ENCODE measurements around the gene ZNF185.

The ZNF185 gene

GRCh38 chrX:152928761-152929400 lies 31.0 kb downstream of the ZNF185 start:
- Histone ChIP-seq H3K4me1 (ENCODE audit: control insufficient read depth in 5 of 5, insufficient read depth in 5 of 5, low read length in 5 of 5) (no peaks in the 10 kb centered on the region), H3K9ac (ENCODE audit: low read length in 5 of 5) (no peak overlapping the region), H3K27ac (ENCODE audit: low read depth, low read length) (no peak overlapping the region), H3K9me3 (ENCODE audit: control insufficient read depth in 5 of 5, low read length in 5 of 5) (no peaks in the 10 kb centered on the region), H3K27me3 (ENCODE audit: control insufficient read depth in 5 of 5, insufficient read depth in 4 of 5, low read length in 5 of 5) (peaks cover 0 to 43% (median 39%) of the 10 kb centered on the region in 5 donors), H3K4me3 (ENCODE audit: low read depth in 1 of 5, low read length in 5 of 5) (no peak overlapping the region), H3K36me3 (ENCODE audit: control insufficient read depth in 5 of 5, insufficient read depth in 5 of 5, low read length in 5 of 5) (peaks cover 0 to 5% (median 0%) of the 10 kb centered on the region in 5 donors)

GRCh38 chrX:152929898-152930297 lies 32.0 kb downstream of the ZNF185 start:
- H3K27me3 ChIP-seq (ENCODE audit: control insufficient read depth in 5 of 5, insufficient read depth in 4 of 5, low read length in 5 of 5) = peaks cover 0 to 44% (median 39%) of the 10 kb centered on the region in 5 donors
- H3K27ac ChIP-seq (ENCODE audit: low read depth, low read length) = no peak overlapping the region
- no peak overlapping the region for H3K9ac ChIP-seq (ENCODE audit: low read length in 5 of 5)

GRCh38 chrX:152930516-152930915 lies 32.6 kb downstream of the ZNF185 start:
- H3K27me3 ChIP-seq (ENCODE audit: control insufficient read depth in 5 of 5, insufficient read depth in 4 of 5, low read length in 5 of 5) = peaks cover 0 to 46% (median 39%) of the 10 kb centered on the region in 5 donors
- H3K4me3 ChIP-seq (ENCODE audit: low read depth in 1 of 5, low read length in 5 of 5) = no peak overlapping the region
- H3K4me1 ChIP-seq (ENCODE audit: control insufficient read depth in 5 of 5, insufficient read depth in 5 of 5, low read length in 5 of 5) = no peaks in the 10 kb centered on the region
- H3K36me3 ChIP-seq (ENCODE audit: control insufficient read depth in 5 of 5, insufficient read depth in 5 of 5, low read length in 5 of 5) = peaks cover 0 to 5% (median 0%) of the 10 kb centered on the region in 5 donors
- H3K9me3 ChIP-seq (ENCODE audit: control insufficient read depth in 5 of 5, low read length in 5 of 5) = no peaks in the 10 kb centered on the region
- H3K9ac ChIP-seq (ENCODE audit: low read length in 5 of 5) = no peak overlapping the region
- H3K27ac ChIP-seq (ENCODE audit: low read depth, low read length) = no peak overlapping the region

More at GRCh38 chrX:152929898-152930297, 32.0 kb downstream of the ZNF185 start:
- Histone ChIP-seq H3K36me3 (ENCODE audit: control insufficient read depth in 5 of 5, insufficient read depth in 5 of 5, low read length in 5 of 5) (peaks cover 0 to 5% (median 0%) of the 10 kb centered on the region in 5 donors), H3K4me3 (ENCODE audit: low read depth in 1 of 5, low read length in 5 of 5) (no peak overlapping the region), H3K4me1 (ENCODE audit: control insufficient read depth in 5 of 5, insufficient read depth in 5 of 5, low read length in 5 of 5) (no peaks in the 10 kb centered on the region), H3K9me3 (ENCODE audit: control insufficient read depth in 5 of 5, low read length in 5 of 5) (no peaks in the 10 kb centered on the region)

DNA sequence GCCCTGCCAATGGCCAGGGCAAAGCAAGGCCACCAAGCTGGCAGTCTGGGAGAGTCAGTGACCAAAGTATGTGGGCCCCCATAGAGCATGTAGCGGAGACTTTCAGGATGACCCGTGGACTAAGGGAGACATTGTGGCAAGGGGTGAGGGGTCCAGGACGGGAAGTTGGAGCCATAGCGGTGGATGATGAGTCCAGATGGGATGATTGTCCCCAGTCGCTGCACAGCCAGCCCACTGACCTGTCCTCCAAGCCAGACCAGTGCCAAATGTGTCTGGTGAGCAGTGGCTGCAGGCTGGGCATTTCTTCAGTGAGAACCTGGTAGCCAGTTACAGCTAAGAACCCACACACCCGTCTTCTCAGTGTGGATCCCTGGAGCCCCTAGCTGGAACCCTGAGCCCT lies 34.3 kb downstream of the ZNF185 start:
- no peak overlapping the region for H3K9ac ChIP-seq (ENCODE audit: low read length in 5 of 5)
- H3K4me1 ChIP-seq (ENCODE audit: control insufficient read depth in 5 of 5, insufficient read depth in 5 of 5, low read length in 5 of 5) = no peaks in the 10 kb centered on the region
- no peak overlapping the region for H3K4me3 ChIP-seq (ENCODE audit: low read depth in 1 of 5, low read length in 5 of 5)
- H3K27me3 ChIP-seq (ENCODE audit: control insufficient read depth in 5 of 5, insufficient read depth in 4 of 5, low read length in 5 of 5) = peaks cover 5 to 57% (median 37%) of the 10 kb centered on the region in 5 donors
- H3K27ac ChIP-seq (ENCODE audit: low read depth, low read length) = no peak overlapping the region
- H3K36me3 ChIP-seq (ENCODE audit: control insufficient read depth in 5 of 5, insufficient read depth in 5 of 5, low read length in 5 of 5) = peaks cover 0 to 5% (median 0%) of the 10 kb centered on the region in 5 donors
- no peaks in the 10 kb centered on the region for H3K9me3 ChIP-seq (ENCODE audit: control insufficient read depth in 5 of 5, low read length in 5 of 5)

DNA sequence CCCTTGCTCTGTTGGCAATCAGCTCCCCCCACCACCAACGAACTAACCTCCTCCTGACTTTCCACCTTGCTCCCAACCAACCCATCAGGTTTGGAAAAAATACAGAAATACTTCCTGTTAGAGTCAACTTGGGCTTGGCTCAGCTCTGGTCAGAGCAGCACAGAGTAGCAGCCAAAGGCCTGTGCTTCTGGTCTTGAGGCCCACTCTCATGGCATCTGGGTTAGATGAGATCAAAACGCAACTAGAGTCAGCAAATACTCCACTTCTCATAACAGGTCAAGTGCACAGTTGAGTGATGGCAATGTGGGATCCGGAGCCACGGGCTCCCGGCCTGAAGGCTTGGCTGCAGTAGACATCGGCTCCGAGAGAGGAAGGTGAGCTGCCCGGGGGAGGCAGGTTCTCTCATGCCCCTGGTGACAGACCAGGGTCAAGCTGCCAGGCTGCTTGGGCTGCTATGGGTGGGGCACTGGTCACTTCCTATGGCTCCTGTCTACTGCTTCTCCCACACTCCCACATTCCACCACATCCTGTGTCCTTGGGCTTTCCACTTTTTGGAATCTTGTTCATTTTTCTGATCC lies 34.8 kb downstream of the ZNF185 start:
- Histone ChIP-seq H3K4me1 (ENCODE audit: control insufficient read depth in 5 of 5, insufficient read depth in 5 of 5, low read length in 5 of 5) (no peaks in the 10 kb centered on the region), H3K9ac (ENCODE audit: low read length in 5 of 5) (no peak overlapping the region), H3K27ac (ENCODE audit: low read depth, low read length) (no peak overlapping the region), H3K4me3 (ENCODE audit: low read depth in 1 of 5, low read length in 5 of 5) (no peak overlapping the region), H3K36me3 (ENCODE audit: control insufficient read depth in 5 of 5, insufficient read depth in 5 of 5, low read length in 5 of 5) (peaks cover 0 to 5% (median 0%) of the 10 kb centered on the region in 5 donors), H3K27me3 (ENCODE audit: control insufficient read depth in 5 of 5, insufficient read depth in 4 of 5, low read length in 5 of 5) (peaks cover 5 to 55% (median 33%) of the 10 kb centered on the region in 5 donors), H3K9me3 (ENCODE audit: control insufficient read depth in 5 of 5, low read length in 5 of 5) (no peaks in the 10 kb centered on the region)

- Histone ChIP-seq H3K4me1 (ENCODE audit: control insufficient read depth in 5 of 5, insufficient read depth in 5 of 5, low read length in 5 of 5) (peaks cover 0 to 6% (median 4%) of the 10 kb centered on the region in 5 donors), H3K36me3 (ENCODE audit: control insufficient read depth in 5 of 5, insufficient read depth in 5 of 5, low read length in 5 of 5) (peaks cover 0 to 5% (median 0%) of the 10 kb centered on the region in 5 donors), H3K9me3 (ENCODE audit: control insufficient read depth in 5 of 5, low read length in 5 of 5) (no peaks in the 10 kb centered on the region), H3K27ac (ENCODE audit: low read depth, low read length) (no peak overlapping the region), H3K27me3 (ENCODE audit: control insufficient read depth in 5 of 5, insufficient read depth in 4 of 5, low read length in 5 of 5) (peaks cover 5 to 27% (median 13%) of the 10 kb centered on the region in 5 donors), H3K4me3 (ENCODE audit: low read depth in 1 of 5, low read length in 5 of 5) (no peak overlapping the region), H3K9ac (ENCODE audit: low read length in 5 of 5) (no peak overlapping the region)
Measured at GRCh38 chrX:152936306-152936705, 38.4 kb downstream of the ZNF185 start.

- Histone ChIP-seq H3K27ac (ENCODE audit: low read depth, low read length) (no peak overlapping the region), H3K4me3 (ENCODE audit: low read depth in 1 of 5, low read length in 5 of 5) (no peak overlapping the region), H3K36me3 (ENCODE audit: control insufficient read depth in 5 of 5, insufficient read depth in 5 of 5, low read length in 5 of 5) (peaks cover 0 to under 1% (median 0%) of the 10 kb centered on the region in 5 donors), H3K27me3 (ENCODE audit: control insufficient read depth in 5 of 5, insufficient read depth in 4 of 5, low read length in 5 of 5) (peaks cover 5 to 27% (median 13%) of the 10 kb centered on the region in 5 donors), H3K4me1 (ENCODE audit: control insufficient read depth in 5 of 5, insufficient read depth in 5 of 5, low read length in 5 of 5) (peaks cover 2 to 11% (median 9%) of the 10 kb centered on the region in 5 donors), H3K9me3 (ENCODE audit: control insufficient read depth in 5 of 5, low read length in 5 of 5) (no peaks in the 10 kb centered on the region), H3K9ac (ENCODE audit: low read length in 5 of 5) (no peak overlapping the region)
Measured at GRCh38 chrX:152937236-152937635, 39.4 kb downstream of the ZNF185 start.

DNA sequence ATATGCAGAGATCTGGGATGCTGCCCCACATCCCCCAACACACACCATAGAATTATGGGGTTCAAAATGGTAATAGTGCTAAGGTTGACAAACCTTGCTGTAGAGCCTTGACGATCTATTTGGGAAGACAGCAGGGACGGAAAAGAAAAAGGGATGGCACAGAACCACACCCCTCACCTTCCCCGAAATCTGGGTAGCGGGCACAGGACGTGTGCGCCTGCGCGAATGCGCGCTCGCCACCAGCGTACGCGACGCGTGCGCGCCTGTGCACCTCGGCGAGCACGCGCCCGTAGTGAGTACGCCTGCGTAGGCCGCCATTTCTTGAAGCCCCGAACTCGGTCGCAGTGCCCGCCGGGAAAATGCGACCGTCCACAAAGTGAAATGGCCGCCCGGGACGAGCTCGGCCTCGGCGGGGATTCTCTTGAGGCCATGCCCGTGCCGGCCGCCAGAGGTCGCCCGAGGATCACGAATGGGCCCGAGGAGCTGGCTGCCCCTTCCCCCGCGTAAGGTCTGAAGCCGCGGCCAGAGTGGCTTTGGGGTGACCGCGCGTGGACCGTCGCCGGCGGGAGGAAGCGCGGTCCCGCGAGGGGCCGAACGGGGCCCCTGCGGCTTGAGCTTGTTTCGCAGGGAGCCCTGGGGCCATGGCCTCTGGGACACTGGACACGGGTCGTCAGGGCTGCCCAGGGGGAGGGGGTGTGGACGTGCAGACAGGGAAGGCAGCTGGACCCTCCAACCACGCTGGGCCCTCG lies 43.6 kb downstream of the ZNF185 start:
- peaks cover 2 to 13% (median 9%) of the 10 kb centered on the region in 5 donors for H3K4me1 ChIP-seq (ENCODE audit: control insufficient read depth in 5 of 5, insufficient read depth in 5 of 5, low read length in 5 of 5)
- H3K4me3 ChIP-seq (ENCODE audit: low read depth in 1 of 5, low read length in 5 of 5) = peak overlapping the region; percentile 61 to 67 (median 63)
- peaks cover 0 to 17% (median 11%) of the 10 kb centered on the region in 5 donors for H3K27me3 ChIP-seq (ENCODE audit: control insufficient read depth in 5 of 5, insufficient read depth in 4 of 5, low read length in 5 of 5)
- H3K9me3 ChIP-seq (ENCODE audit: control insufficient read depth in 5 of 5, low read length in 5 of 5) = no peaks in the 10 kb centered on the region
- H3K9ac ChIP-seq (ENCODE audit: low read length in 5 of 5) = peak overlapping the region in 4 of 5 donors; percentile 57 to 81 (median 66)
- peak overlapping the region; percentile 27 for H3K27ac ChIP-seq (ENCODE audit: low read depth, low read length)
- H3K36me3 ChIP-seq (ENCODE audit: control insufficient read depth in 5 of 5, insufficient read depth in 5 of 5, low read length in 5 of 5) = peaks cover 0 to 3% (median 0%) of the 10 kb centered on the region in 5 donors

GRCh38 chrX:152942077-152942442 lies 44.2 kb downstream of the ZNF185 start:
- H3K4me3 ChIP-seq (ENCODE audit: low read depth in 1 of 5, low read length in 5 of 5) = peak overlapping the region; percentile 58 to 64 (median 61)
- peaks cover 0 to 14% (median 11%) of the 10 kb centered on the region in 5 donors for H3K27me3 ChIP-seq (ENCODE audit: control insufficient read depth in 5 of 5, insufficient read depth in 4 of 5, low read length in 5 of 5)
- no peaks in the 10 kb centered on the region for H3K9me3 ChIP-seq (ENCODE audit: control insufficient read depth in 5 of 5, low read length in 5 of 5)
- peak overlapping the region in 4 of 5 donors; percentile 57 to 81 (median 66) for H3K9ac ChIP-seq (ENCODE audit: low read length in 5 of 5)
- H3K27ac ChIP-seq (ENCODE audit: low read depth, low read length) = no peak overlapping the region
- peaks cover 0 to 6% (median 0%) of the 10 kb centered on the region in 5 donors for H3K36me3 ChIP-seq (ENCODE audit: control insufficient read depth in 5 of 5, insufficient read depth in 5 of 5, low read length in 5 of 5)
- H3K4me1 ChIP-seq (ENCODE audit: control insufficient read depth in 5 of 5, insufficient read depth in 5 of 5, low read length in 5 of 5) = peaks cover 2 to 13% (median 9%) of the 10 kb centered on the region in 5 donors

Data from subcutaneous abdominal adipose tissue (tissue), 5 donors.